M059J (cell line): ENCODE results near the gene WNT7B. TPM values are rescaled to one million over a fixed set of nuclear protein-coding genes. Genes with fewer than 3 reads are reported as not detected.
"Not testable (repeated sequence)": the region's sequence is repeated elsewhere in the genome, so short reads cannot be mapped to it uniquely, and the experiment has no call there.

Source experiments
- DNase-seq: peaks from one replicate; pipeline ENCODE4 v3.0.0-alpha.2; 2012; ENCODE audit warnings: low read depth
- total RNA-seq: library from RNA; depleted of rRNA; stranded (reverse); fragments of >200 nt; shearing (Covaris generic); gene quantifications from 2 replicates; pipeline ENCODE4 v1.2.3, GENCODE V29; 2014

WNT7B gene
- total RNA-seq, 1 experiment from 2014 or later = 26.6 TPM

DNA sequence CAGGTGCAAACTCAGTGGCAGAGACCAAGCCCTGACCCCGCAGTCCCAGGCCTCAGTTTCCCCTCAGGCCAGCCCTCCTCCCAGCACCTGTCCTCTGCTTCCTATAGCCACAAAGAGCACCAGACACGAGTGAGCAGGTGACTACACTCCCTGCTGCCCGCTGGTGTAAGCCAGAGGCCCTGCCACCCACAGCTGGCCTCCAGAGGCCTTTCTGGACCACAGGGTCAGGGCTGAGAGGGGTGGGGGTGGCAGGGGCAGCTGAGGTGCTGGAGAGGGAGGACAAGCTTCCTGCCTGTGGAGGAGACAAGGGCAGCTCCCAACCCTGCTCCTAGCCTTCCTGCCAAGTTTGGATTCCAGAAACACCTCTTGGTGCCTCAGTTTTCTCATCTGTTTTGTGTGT is 31.3 kb upstream of the WNT7B start:
- peak; percentile 52 for DNase-seq

DNA sequence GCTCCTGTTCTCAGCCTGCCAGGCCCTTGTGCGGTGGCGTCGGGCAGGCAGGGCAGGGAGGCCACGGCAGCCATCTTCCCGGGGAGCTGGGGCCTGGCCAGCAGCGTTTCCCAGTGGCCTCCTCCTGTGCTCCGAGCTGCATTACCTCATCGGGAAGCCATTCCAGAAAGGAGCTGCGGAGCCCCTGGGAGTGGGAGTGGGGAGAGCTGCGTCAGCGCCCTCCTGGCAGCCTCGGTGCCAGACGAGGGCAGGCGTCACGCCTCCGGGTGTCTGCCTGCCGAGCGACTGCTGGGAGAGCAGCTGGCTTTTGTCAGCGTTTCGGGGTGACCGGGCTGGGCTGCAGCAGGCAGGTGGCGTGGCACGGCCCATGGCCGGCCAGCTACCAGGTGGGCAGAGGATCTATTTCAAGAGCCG is 30.9 kb upstream of the WNT7B start:
- DNase-seq = peak; percentile 94

DNA sequence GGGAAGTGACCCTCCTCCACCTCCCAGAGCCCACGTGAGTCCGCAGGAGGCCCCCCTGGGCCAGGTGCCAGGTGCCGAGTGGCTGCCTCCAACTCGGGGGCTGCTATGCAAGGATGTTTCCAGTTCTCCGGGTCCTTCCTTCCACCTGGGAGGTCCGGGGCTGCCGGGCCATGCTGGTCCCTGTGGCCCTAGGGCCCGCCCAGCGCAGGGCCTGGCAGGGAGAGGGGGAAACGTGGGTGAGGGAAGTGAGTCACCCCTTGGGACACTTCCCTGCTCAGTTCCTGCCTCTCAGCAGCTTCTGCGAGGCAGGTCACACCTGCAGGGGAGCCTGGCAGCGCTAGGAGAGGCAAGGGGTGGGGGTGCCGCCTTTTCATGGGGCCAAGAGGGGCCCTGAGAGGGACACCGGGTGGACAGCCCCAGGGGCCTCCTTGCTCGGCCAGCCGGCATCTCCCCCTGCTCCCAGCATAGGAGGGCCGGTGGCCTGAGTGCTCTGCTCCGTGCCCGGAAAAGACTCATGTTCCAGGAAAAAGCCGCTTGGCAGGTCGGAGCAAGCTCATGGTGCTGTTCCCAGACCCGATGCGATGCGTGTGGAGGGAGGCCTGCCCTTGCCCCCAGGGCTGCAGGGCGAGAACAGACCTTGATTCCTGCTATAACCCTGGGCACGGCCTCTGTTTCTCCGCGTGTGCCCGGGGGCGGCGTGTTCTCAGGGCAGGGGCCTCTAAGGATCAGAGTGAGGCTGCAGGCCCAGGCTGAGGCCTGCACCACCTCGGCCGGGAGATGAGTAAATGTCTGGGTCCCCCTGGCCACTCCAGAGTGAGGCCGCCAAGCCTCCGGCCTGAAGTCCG is 30.3 kb upstream of the WNT7B start:
- peak; percentile 92 for DNase-seq

DNA sequence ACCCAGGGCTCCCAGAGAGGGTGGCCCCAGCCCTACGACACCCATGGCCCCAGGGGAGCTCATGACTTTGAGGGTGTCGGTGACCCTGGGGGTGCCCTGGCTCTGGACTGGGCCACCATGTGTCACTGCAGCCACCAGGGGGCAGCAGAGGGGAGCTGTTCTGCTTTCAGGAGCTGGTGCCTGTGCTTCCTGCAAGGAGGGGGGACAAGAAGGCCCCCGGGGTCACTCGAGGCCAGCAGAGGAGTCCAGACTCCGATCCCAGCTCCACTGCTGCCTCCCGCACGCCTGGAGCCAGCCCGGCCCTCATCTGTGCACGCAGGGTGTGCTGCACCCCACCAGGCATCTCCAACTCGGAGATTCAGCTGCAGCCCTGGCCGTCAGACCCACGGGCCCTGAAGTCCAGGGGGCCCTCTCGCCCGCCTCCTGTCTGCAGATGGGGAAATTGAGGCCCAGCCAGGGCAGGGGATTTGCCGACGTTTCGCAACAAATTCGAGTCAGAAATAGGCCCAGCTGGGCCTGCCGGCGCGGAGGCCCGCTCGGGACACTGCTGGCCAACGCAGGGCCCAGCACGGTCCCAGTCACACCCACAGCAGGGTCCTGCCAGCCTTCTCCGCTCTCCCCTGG is 29.5 kb upstream of the WNT7B start:
- peak; percentile 90 for DNase-seq

DNA sequence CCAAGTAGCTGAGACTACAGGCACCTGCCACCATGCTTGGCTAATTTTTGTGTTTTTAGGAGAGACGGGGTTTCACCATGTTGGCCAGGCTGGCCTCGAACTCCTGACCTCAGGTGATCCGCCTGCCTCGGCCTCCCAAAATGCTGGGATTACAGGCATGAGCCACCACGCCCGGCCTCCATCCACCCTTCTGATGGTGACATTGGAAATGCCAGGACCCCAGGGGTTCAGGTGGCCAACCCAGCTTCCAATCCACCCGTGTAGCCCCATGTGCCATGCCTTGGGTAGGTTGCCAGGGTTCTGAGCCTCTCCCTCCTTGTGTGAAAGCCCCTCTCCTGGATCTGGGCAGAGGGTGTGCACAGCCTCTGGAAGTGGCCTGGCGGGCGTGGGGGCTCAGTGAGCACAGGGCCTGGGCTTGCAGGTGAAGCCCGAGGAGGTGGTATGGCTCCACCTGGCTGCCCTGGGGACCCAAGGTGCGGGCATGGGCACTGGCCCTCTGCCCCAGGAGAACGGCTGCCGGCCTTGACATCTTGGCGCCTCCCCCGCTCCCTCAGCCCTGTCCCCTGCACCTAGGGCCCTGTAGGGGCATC is 28.2 kb upstream of the WNT7B start:
- DNase-seq = not testable (repeated sequence)

DNA sequence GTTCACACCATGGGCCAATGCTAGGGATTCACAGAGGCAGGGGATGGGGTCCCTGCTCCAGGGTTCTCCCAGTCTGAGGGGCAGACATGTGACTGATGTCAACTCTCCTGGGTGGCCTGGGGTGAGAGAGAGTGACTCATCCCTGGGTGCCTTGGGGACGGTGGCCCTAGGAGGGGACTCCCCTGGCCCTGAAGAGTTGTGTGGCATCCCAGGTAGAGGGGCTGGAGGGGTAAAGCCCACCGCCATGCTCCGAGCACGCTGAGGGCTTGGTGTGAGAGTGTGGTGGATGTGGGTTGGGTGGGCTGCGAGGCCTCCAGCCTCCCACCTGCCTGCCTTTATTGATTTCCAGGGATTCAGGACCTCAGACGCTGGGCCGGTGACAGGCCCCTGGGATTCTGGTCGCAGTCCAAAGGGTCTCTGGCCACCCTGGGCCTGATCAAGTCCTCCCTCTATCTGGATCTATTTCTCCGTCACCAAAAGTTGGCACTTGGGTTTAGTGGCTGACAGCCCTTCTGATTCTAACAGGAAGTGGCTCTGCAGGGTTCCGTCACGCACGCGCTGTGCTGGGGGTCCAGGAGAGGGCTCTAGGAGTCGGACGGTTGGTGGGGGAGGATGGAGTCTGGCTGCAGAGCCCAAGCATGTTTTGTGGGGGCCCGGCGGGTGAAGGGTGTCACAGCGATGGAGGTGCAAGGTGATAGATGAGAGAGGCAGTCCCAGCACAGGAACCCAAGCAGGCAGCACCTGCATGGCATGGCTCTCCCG is 27.3 kb upstream of the WNT7B start:
- no peak for DNase-seq

DNA sequence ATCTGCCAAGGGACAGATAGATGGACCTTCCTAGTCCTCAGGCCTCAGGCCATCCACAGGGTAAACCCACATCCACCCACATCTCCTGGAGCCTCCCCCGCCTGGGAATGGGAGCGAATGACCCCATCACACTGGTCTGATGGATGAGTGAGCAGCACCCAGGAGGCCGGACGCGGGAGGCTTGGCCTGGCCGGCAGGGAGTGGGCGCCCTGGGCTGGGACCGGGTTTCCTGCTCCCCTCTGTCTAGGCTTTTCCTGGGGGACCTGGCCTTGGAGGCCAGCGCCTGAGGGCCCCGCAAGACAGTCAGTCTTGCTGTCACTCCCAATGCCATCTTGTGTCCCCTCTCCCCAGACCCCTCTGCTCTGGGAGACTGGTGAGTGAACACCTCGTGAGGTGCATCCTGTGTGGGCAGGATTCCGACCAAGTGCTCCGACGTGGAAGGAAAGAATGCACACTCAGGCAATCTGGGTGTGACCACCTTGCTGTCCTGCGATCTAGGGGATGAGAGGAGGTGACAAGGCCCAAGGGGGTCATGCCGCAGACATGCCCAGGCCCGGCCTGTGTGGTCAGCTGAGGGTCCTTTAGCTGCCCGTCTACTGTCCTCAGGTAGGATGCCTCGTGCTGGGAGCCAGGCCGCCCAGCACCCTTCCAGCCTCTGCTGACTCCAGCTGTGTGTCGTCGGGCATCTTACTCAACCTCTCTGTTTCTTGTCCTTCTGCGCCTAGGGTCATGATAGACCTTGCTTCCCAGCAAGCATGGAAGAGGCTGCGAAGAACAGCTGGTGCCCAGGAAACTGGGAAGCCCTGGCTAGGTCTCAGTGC is 26.5 kb upstream of the WNT7B start:
- DNase-seq = no peak

DNA sequence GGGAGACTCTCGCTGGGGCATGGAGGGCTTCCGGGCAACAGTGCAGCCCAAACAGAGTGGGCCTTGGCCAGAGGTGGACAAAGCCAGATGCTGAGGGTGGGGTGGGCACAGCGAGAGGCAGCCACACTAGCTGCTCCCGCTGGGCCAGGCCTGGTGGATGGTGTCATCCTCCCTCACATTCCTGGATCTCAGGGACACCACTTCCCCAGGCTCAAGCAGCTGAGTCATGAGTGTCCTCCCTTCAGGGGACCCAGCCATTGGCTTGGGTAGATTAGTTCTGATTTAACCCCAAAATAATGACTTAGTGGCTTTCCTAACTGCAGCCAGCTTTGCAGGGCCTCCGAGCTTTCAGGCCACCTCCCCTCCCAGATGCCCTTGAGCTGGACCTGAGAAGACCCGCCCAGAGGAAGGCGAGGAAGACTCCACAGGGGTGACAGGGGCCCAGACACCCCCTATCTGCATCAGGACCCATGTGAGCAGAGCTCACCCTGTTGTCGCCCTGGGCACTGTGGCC is 25.9 kb upstream of the WNT7B start:
- peak; percentile 94 for DNase-seq

DNA sequence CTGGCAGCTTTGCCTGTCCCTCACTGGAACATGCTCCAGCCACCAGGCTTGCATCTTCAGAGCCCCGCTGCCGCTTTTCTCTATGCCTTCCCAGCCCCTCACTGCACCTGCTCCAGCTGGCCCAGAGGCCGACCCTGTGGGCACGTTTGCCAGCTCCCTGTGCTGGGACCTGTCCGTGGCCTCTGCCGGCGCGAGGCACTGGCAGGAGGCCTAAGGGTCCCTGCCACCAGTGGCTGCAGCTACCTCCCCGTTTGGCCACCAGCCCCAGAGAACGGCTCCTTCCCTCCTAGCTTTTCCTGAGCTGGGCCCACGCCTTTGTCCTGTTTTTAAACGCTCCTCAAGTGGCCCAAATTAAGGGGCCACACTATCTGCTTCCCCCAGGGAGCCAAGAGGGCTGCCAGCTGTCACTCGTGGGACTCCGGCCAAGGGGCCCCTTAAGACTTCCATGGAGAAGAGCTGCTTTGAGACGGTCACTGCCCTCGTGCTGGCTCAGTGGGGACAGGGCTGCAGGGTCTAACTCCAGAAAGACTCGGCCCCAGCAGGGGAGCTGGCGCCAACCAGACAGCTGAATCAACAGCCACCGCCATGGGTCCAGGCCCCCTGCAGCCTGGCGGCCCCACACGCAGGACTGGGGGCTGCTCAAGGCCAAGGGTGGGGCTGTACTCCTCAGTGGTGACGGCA is 24.6 kb upstream of the WNT7B start:
- DNase-seq = no peak

DNA sequence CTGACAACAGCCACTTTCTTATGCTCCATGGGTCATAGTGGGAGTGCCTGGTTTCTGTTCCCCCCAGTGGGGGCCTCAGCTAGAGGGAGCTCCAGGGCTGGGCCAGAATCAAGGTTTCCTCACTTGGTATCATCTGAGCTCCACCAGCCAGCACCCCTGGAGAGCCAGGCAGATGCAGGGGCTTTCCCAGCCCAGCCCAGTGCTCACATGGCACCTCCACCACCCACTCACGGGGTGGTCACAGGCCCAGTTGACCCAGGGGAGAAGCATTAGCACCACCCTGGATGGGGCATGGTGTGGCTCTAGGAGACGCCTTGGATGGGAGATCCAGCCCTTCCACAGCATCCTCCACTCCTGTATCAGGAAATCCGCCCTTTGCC is 24.1 kb upstream of the WNT7B start:
- no peak for DNase-seq

DNA sequence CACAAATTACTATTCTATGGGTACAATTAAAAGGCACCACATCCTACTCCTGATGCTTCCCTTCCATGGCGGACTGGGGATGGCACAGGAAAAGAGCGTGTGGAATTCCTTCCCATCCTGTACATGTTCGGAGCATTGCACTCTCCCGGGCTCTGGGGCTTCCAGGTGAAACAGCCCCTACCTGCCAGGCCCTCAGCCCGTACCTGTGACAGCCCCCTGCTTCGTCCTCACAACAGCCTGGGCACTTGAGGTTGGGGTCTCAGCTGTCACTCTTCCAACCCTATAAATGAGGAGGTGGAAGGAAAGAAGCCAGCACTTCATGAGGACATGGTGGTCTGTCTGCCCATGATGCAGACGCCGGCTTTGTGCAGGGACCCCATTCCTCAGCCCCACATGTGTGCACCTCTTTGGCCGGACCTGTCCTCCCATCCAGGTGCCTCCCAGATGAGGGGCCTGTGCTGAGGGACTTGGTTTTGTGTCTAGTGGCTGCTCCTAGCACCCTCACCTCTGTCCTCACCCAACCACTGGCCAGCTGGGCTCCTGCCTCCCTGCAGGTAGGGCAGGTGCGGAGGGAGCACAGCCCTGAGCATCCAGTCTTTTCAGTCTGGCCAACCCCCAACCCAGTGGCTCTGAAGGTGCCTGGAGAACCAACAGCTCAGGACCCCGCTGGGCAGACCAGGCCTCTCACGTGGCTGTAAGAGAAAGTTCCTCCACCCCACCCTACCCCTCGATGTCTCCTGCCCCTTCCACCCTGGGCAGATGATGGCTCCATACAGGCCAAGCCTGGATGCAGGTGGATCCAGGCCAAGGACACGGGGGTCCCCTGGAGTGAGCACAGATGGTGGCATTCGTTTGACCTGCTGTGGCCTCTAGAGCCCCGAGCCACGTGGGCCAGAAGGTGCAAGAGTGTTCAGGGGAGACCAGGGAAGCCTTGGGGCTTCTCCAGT is 23.4 kb upstream of the WNT7B start:
- DNase-seq = no peak

DNA sequence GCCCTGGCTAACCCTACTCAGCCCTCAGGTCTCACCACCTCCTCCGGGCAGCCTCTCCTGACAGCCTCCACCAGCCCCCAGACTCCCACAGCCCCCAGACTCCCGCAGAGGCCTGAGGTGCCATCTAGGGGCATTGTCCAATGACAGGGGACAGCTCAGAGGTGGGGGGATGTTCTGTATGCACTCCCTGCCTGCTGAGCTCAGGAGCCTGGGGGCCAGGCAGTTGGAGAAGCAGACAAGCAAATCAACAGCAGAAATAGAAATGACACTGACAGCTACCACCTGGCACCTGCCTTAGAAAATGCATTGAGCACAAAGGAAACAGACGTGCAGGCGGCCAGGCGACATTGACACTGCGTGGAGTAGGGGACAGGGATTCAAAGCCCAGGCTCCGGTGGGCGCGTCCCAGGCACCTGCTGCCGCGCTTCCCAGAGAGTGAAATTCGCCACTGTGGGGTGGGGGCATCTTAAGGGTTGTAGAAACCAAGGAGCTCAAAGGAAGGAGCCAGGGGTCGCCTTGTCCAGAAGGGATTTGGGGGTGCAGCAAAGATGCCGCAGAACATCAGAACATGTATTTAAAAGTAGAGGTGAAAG is 22.5 kb upstream of the WNT7B start:
- DNase-seq = no peak

DNA sequence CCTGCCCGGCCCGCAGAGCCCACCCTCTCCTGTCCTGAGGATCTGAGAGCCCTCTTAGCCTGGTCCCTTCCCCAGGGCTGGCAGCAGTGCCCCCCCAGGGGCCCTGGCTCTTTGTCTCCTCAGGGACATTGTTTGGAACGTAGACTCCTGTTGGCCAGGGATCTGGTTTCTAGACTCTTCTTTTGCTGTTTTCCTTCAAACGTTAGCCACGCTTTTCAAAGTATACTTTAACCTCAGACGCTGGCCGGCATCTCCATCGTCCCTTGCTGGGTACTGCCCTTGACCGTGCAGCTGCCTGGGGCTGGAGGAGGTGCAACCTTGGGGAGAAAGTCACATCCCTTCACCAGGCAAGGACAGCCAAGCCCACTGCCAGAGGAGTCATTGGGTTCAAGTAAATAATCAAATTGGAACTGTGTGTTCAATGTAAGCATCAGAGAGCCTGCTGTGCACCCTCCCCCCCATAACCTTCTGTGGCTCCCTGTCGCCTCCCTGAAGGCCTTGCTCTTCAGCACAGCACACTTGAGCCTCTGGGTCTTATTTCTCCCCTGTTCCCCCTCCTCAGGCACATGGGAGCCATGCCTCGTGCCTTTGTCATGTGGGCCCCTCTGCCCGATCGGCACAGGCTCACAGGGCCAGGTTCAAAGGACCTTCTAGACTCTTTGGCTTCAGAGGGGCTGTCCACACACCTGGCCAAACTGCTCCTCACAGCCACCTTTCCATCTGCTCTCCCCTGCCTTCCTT is 21.8 kb upstream of the WNT7B start:
- DNase-seq = no peak

DNA sequence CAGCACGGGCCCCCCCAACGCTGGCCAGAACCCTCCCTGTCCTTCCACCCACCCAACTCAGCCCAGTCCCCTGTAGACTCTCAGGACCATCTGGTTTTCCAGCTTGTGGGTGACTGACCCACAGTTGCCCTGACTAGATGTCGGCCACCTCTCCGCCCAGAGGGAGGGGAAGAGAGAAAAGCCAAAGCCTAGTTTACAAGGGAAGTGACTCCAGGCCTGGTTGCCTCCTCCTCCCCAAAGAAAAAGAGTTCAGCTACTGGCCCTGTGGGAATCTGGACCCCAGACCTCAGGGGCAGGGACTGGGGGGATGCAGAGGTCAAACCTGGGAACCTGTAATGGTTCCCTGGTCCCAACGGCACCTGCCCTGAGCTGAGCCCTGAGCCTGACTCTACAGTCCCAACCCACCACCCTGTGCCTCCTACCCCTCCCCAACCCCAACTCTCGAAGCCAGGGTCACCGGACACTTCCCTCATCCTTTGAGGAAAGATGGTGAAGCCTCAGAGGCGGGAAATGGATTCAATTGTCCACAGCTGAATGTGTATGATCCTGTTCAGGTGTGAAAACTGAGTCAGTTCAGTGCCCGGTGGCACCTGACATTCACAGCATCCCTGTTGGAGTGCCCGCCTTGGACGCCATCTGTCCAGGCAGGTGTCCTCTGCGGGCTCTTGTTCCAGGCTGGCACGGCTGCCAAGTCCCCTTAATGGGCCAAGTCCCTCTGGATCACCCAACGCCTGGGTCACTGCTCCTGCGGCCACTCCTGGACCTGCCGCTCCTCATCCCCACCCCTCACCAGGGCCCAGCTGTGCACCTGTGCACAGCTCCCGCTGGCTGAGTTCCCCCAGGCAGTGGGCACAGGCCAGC is 21.0 kb upstream of the WNT7B start:
- peak; percentile 84 for DNase-seq

DNA sequence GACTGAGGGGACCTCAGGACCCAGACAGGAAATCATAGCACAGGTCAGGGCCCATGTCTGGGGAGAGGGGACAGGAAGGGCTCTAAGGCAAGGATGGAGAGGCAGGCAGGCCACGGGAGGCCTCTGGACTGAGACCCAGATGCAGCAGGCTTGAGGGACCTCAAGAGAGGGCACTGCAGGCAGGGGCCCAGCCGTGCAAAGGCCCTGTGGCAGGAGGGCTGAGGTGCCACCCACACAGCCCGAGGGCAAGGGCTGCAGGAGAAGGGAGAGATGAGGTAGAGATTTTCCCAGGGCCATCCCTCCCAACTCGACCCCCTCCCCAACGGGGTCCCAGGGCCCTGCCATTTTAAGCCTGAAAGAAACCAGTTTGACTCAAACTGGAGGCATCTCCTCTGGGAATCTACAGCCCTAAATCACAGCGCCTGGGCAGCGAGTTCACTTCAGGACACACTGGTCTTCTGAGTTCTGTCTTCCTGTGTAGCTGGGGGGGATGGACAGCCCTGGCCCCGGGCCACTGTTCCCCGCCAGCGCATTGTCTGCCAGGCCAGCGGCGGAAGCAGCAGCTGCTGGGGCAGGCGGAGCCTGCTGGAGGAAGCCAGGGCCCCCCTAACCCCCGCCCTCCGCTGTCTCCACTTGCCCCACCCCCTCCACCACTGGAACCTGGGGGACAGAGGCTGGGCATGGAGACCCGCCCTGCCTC is 20.3 kb upstream of the WNT7B start:
- DNase-seq = peak; percentile 95

DNA sequence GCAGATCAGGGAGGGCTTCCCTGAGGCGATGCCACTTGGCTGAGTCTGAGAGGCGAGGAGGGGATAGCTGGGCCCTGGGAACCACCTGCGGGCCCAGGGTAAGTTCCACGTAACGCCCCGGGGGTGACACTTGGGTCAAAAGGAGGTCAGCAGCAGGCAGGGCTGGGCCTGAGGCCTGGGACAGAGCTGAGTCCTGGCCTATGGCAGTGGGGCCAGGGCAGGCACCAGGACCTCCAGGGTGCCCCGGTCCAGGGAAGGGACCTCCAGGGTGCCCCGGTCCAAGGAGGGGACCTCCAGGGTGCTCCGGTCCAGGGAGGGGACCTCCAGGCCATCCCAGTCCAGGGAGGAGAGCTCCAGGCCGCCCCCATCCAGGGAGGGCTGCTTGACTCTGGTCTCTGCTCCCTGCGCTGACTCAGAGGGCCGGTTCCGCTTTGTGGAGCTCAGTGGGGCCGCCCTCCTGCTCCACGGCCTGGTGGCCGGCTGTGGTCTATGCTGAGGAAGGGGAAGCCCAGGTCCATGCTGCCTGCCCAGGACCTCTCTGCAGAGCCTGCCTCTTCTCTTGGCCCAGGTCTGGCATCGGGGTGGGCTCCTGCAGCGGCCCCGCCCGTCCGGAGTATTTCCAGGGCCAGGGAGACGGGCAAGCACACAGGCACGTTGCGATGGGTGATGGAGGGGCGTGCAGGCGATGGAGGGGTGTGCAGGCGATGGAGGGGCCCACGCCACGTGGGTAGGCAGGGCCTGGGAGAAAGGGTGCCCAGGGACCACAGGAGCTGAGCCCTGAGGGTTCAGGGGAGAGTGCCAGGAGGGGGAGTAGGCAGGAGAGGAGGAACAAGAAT is 19.5 kb upstream of the WNT7B start:
- DNase-seq = peak; percentile 78
